Lower leg skin (tissue), 3 donors: ENCODE results near the gene CA12.

Source experiments
- CTCF ChIP-seq, 3 donors: fragments of 450-650 bp; IDR thresholded peaks; one replicate each; pipeline ENCODE4 v1.5.1; 2016; ENCODE audit warnings: antibody characterized with exemption in 3 of 3, mild to moderate bottlenecking in 3 of 3, moderate library complexity in 2 of 3
- POLR2A ChIP-seq, 2 donors: fragments of 450-650 bp; IDR thresholded peaks; one replicate each; pipeline ENCODE4 v1.6.1; 2016 to 2017; ENCODE audit warnings: antibody characterized with exemption in 2 of 2, mild to moderate bottlenecking in 1 of 2, moderate library complexity in 1 of 2

GRCh38 chr15:63360170-63360569 is 21.5 kb downstream of the CA12 start:
- no peak for TF ChIP-seq CTCF (IDR thresholded peaks at IDR 0.05)
- no peak for TF ChIP-seq POLR2A (IDR thresholded peaks at IDR 0.05)
